Erythroblast (primary cell): Measurements from ENCODE around the gene PIK3R1.
A peak's percentile ranks its signal among the peaks of the same experiment; 100 is the strongest.

Experiments
- DNase-seq, 2 experiments: peaks; one replicate each; lab custom pipeline; 2025; lab: John Stamatoyannopoulos, UW
- GATA1 ChIP-seq: IDR thresholded peaks from 2 replicates; pipeline ENCODE4 v1.6.1; 2011; ENCODE audit warnings: low read depth, mild to moderate bottlenecking, control low read depth, low read length, moderate library complexity
- POLR2A ChIP-seq: IDR thresholded peaks from 2 replicates; pipeline ENCODE4 v1.6.1; 2011; ENCODE audit warnings: mild to moderate bottlenecking, low read length

Gene PIK3R1

GRCh38 chr5:68344447-68345111, 129.0 kb downstream of the PIK3R1 start:
- DNase-seq = peak; percentile 88 to 91
- TF ChIP-seq GATA1 (no peak), POLR2A (no peak)

- peak; percentile 46 to 59 for DNase-seq
- TF ChIP-seq GATA1 (no peak), POLR2A (no peak)
These were observed 129.6 kb downstream of the PIK3R1 start for GRCh38 chr5:68345171-68345570.

- no peak for TF ChIP-seq POLR2A
- TF ChIP-seq GATA1 = no peak
- DNase-seq = peak; percentile 58 to 59
These were observed 130.0 kb downstream of the PIK3R1 start for GRCh38 chr5:68345582-68345981.

GRCh38 chr5:68347536-68347935, 132.0 kb downstream of the PIK3R1 start:
- TF ChIP-seq POLR2A (no peak), GATA1 (no peak)
- DNase-seq = no peak

- no peak for DNase-seq
- TF ChIP-seq GATA1 (no peak), POLR2A (no peak)
These were observed 133.1 kb downstream of the PIK3R1 start for GRCh38 chr5:68348447-68349222.

GRCh38 chr5:68350176-68350575, 134.6 kb downstream of the PIK3R1 start:
- DNase-seq = no peak
- no peak for TF ChIP-seq GATA1
- no peak for TF ChIP-seq POLR2A
